Spinal cord (tissue), 10 donors: Measurements from ENCODE around the gene GALNT16. TPM values are rescaled to one million over a fixed set of nuclear protein-coding genes. Genes with fewer than 3 reads are reported as not detected.

Experiments used
- DNase-seq, 6 donors: peaks; one replicate each; pipeline versions ENCODE4 v3.0.0 to v3.0.0-alpha.2; 2013 to 2015; ENCODE audit warnings: low spot score in 6 of 6, low read depth in 4 of 6
- H3K27ac ChIP-seq: one replicate; pipeline ENCODE4 v1.5.1; 2013; ENCODE audit warnings: low read depth, low read length, control low read depth
- H3K27me3 ChIP-seq: one replicate; pipeline ENCODE4 v1.6.1; 2013; ENCODE audit warnings: low read length; ENCODE audit not compliant: control insufficient read depth, insufficient read depth
- H3K36me3 ChIP-seq: one replicate; pipeline ENCODE4 v1.6.1; 2013; ENCODE audit warnings: low read length; ENCODE audit not compliant: control insufficient read depth, insufficient read depth
- H3K4me1 ChIP-seq: one replicate; pipeline ENCODE4 v1.6.1; 2013; ENCODE audit warnings: low read length; ENCODE audit not compliant: control insufficient read depth, insufficient read depth
- H3K4me3 ChIP-seq: one replicate; pipeline ENCODE4 v1.5.1; 2013; ENCODE audit warnings: low read depth, low read length, control low read depth
- H3K9me3 ChIP-seq: one replicate; pipeline ENCODE4 v1.6.1; 2013; ENCODE audit warnings: low read length; ENCODE audit not compliant: control insufficient read depth, insufficient read depth
- WGBS: methylation state at CpG from one replicate; pipeline ENCODE4 v1.1.5; 2013; ENCODE audit warnings: missing lambda C conversion rate; ENCODE audit not compliant: insufficient coverage; 5-methylcytosine and 5-hydroxymethylcytosine counted together
- polyA plus RNA-seq, 2 donors: library from polyadenylated mRNA; unstranded; fragments of 120-200 nt; gene quantifications; one replicate each; pipeline ENCODE4 v1.2.1, GENCODE V29; 2013; ENCODE audit not compliant: insufficient read length in 2 of 2
- total RNA-seq, 2 donors: library from RNA; depleted of rRNA in 1 of 2; stranded (reverse); fragments of 120-200 nt in 1 of 2; fragments of >200 nt in 1 of 2; gene quantifications; one replicate each; pipeline versions ENCODE4 v1.2.3 to v1.2.4, GENCODE V29; 2013 to 2014
- donor health status: healthy.

The GALNT16 gene
- total and polyA plus RNA-seq, 4 donors = 9.5 to 60.2 (median 31.5) TPM

- H3K27me3 ChIP-seq = no peaks in the 10 kb centered on the region
- no peaks in the 10 kb centered on the region for H3K4me1 ChIP-seq
- peaks cover 11% of the 10 kb centered on the region for H3K36me3 ChIP-seq
- 100% methylated on average over 1 of the region's 3 CpGs for WGBS
- H3K27ac ChIP-seq = no peak overlapping the region
- H3K9me3 ChIP-seq = no peaks in the 10 kb centered on the region
- peak in 1 of 6 donors; percentile 29 for DNase-seq
- no peak overlapping the region for H3K4me3 ChIP-seq
These were observed 12.1 kb upstream of the GALNT16 start for GRCh38 chr14:69247676-69248440.

- Histone ChIP-seq H3K27me3 (no peaks in the 10 kb centered on the region), H3K4me3 (no peak overlapping the region), H3K4me1 (no peaks in the 10 kb centered on the region), H3K9me3 (no peaks in the 10 kb centered on the region), H3K27ac (no peak overlapping the region), H3K36me3 (peaks cover 11% of the 10 kb centered on the region)
- WGBS = 79% methylated on average over 5 of the region's 5 CpGs
- no peak for DNase-seq
These were observed 10.4 kb upstream of the GALNT16 start for GRCh38 chr14:69249603-69250002.

- Histone ChIP-seq H3K27ac (no peak overlapping the region), H3K27me3 (peaks cover 1% of the 10 kb centered on the region), H3K36me3 (peaks cover 11% of the 10 kb centered on the region), H3K9me3 (no peaks in the 10 kb centered on the region), H3K4me1 (peaks cover 14% of the 10 kb centered on the region), H3K4me3 (no peak overlapping the region)
- peak in 1 of 6 donors; percentile 33 for DNase-seq
- WGBS = 50% methylated on average over 2 of the region's 3 CpGs
These were observed 7.1 kb upstream of the GALNT16 start for GRCh38 chr14:69252851-69253250.

GRCh38 chr14:69259168-69259526, 811 bp upstream of the GALNT16 start:
- Histone ChIP-seq H3K9me3 (no peaks in the 10 kb centered on the region), H3K27ac (no peak overlapping the region), H3K36me3 (no peaks in the 10 kb centered on the region), H3K4me3 (peak overlapping the region; percentile 41), H3K27me3 (peaks cover 17% of the 10 kb centered on the region), H3K4me1 (peaks cover 57% of the 10 kb centered on the region)
- DNase-seq = peak in 1 of 6 donors; percentile 49
- 12% methylated on average over 14 of the region's 14 CpGs for WGBS

- DNase-seq = peak in 2 of 6 donors; percentile 82
- WGBS = under 1% methylated on average over 78 of the region's 78 CpGs
These were observed 367 bp downstream of the GALNT16 start for GRCh38 chr14:69260190-69260860.

GRCh38 chr14:69260861-69261564, 1.1 kb downstream of the GALNT16 start:
- WGBS = 1% methylated on average over 64 of the region's 64 CpGs
- H3K36me3 ChIP-seq = no peaks in the 10 kb centered on the region
- H3K27ac ChIP-seq = no peak overlapping the region
- peaks cover 52% of the 10 kb centered on the region for H3K4me1 ChIP-seq
- H3K4me3 ChIP-seq = peak overlapping the region; percentile 55
- peaks cover 17% of the 10 kb centered on the region for H3K27me3 ChIP-seq
- peak in 2 of 6 donors; percentile 56 to 63 for DNase-seq
- no peaks in the 10 kb centered on the region for H3K9me3 ChIP-seq

More at GRCh38 chr14:69260190-69260860, 367 bp downstream of the GALNT16 start:
- H3K27ac ChIP-seq = no peak overlapping the region
- peak overlapping the region; percentile 55 for H3K4me3 ChIP-seq
- H3K9me3 ChIP-seq = no peaks in the 10 kb centered on the region
- H3K36me3 ChIP-seq = no peaks in the 10 kb centered on the region
- H3K27me3 ChIP-seq = peaks cover 17% of the 10 kb centered on the region
- peaks cover 57% of the 10 kb centered on the region for H3K4me1 ChIP-seq

- Histone ChIP-seq H3K27ac (no peak overlapping the region), H3K4me1 (peaks cover 46% of the 10 kb centered on the region), H3K9me3 (no peaks in the 10 kb centered on the region), H3K36me3 (no peaks in the 10 kb centered on the region), H3K4me3 (no peak overlapping the region), H3K27me3 (peaks cover 17% of the 10 kb centered on the region)
- 58% methylated on average over 3 of the region's 5 CpGs for WGBS
- DNase-seq = no peak
These were observed 1.9 kb downstream of the GALNT16 start for GRCh38 chr14:69261761-69262331.

GRCh38 chr14:69262516-69262915, 2.6 kb downstream of the GALNT16 start:
- Histone ChIP-seq H3K4me3 (no peak overlapping the region), H3K9me3 (no peaks in the 10 kb centered on the region), H3K36me3 (no peaks in the 10 kb centered on the region), H3K27ac (no peak overlapping the region), H3K4me1 (peaks cover 46% of the 10 kb centered on the region), H3K27me3 (peaks cover 17% of the 10 kb centered on the region)
- no peak for DNase-seq
- no CpG with 5 or more reads among the region's 3 CpGs for WGBS

GRCh38 chr14:69263364-69263763, 3.4 kb downstream of the GALNT16 start:
- H3K4me1 ChIP-seq = peaks cover 46% of the 10 kb centered on the region
- peak in 2 of 6 donors; percentile 72 to 78 for DNase-seq
- H3K4me3 ChIP-seq = no peak overlapping the region
- H3K9me3 ChIP-seq = no peaks in the 10 kb centered on the region
- H3K36me3 ChIP-seq = no peaks in the 10 kb centered on the region
- H3K27ac ChIP-seq = no peak overlapping the region
- WGBS = 53% methylated on average over 6 of the region's 6 CpGs
- H3K27me3 ChIP-seq = peaks cover 14% of the 10 kb centered on the region
